Cerebellar cortex (tissue), 1 donor: ENCODE results near the gene TBC1D5.
"Not testable (repeated sequence)": the region's sequence is repeated elsewhere in the genome, so short reads cannot be mapped to it uniquely, and the experiment has no call there.

ENCODE experiments used
- DNase-seq: peaks from one replicate; pipeline ENCODE4 v3.0.0-alpha.2; 2015; ENCODE audit warnings: low spot score

Gene TBC1D5

GRCh38 chr3:17133632-17134545 lies 608.5 kb downstream of the TBC1D5 start:
- DNase-seq, result no peak

- no peak for DNase-seq
Observed at GRCh38 chr3:17132286-17133115, 609.9 kb downstream of the TBC1D5 start.

GRCh38 chr3:17130956-17131355 lies 611.5 kb downstream of the TBC1D5 start:
- no peak for DNase-seq

GRCh38 chr3:17129556-17129955 lies 612.9 kb downstream of the TBC1D5 start:
- DNase-seq, result no peak

GRCh38 chr3:17128671-17129070 lies 613.8 kb downstream of the TBC1D5 start:
- not testable (repeated sequence) for DNase-seq

- DNase-seq, result peak; percentile 52
Observed at GRCh38 chr3:17125738-17126442, 616.5 kb downstream of the TBC1D5 start.

- DNase-seq, result no peak
Observed at GRCh38 chr3:17122758-17123157, 619.7 kb downstream of the TBC1D5 start.

GRCh38 chr3:17121336-17121735 lies 621.1 kb downstream of the TBC1D5 start:
- DNase-seq, result no peak

DNA sequence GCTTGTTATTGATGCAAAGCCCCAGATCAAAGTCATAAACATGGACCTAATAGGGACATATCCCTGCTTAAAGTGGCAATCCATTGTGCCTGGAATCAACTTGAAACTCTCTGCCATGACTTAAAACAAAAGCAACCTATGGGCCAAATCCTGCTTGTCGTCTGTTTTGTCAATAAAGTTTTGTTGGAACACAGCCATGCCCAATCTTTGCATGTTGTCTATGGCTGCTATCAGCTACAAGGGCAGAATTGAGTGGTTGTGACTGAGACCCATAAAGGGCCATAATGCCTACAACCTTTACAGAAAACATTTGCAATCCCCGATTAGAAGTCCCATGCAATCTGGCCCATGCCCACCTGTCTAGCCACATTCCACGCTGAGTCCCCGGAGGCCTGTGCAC lies 622.3 kb downstream of the TBC1D5 start:
- DNase-seq, result no peak

DNA sequence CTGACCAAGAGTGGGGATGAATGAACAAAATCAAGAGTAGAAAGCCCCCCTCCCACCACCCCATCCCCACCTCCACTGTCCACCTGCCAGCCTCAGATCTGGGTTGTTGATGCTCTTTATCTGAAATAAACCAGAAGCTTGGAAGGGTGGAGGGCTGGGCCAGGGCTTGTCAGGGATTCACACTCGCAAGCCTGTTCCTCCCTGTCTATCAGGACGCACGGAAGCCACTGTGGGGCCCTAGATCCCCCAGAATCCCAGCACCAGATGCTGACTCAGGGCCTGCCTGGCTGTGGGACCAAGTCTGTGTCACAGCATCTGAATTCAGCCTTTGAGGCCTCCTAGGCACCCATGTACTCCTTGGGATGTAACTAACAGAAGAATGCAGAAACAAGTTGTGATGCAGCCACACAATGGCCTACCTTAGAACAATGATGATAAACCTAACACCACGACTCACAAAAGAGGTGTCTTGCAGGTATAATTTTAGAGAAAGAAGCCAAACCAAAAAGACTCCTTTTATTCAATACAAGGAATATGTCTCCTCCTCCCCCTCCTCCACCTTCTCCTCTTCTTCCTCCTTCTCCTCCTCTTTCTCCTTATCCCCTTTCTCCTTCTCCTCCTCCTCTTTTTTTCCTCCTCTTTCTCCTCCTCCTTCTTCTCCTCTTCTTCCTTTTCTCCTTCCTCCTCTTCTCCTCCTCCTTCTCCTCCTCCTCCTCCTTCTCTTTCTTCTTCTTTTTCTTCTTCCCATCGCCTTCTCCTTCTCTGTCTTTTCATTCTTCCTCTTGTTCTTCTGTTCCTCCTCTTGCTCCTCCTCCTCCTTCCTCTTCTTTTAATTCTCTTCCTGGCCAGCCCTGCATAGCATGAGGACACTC lies 623.0 kb downstream of the TBC1D5 start:
- no peak for DNase-seq

DNA sequence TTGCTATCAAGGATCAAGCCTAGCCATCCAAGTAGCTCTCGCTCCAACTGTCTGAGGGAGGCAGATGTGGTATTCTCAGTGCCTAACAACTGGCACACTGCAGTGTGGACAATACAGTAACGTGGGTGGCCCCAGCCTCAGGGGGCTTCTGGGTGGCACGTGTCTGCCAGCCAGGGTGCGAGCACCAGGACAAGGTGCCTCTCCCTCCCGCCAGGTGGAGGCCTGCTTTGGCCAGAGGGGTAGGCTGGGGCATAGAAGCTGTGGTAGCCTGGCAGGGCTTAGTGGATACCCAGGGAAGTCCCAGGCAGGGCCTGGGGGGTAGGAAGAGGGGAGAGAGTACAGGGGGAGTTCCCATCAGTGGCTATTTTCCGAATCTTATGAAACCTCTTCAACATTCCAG lies 623.7 kb downstream of the TBC1D5 start:
- DNase-seq, result no peak

DNA sequence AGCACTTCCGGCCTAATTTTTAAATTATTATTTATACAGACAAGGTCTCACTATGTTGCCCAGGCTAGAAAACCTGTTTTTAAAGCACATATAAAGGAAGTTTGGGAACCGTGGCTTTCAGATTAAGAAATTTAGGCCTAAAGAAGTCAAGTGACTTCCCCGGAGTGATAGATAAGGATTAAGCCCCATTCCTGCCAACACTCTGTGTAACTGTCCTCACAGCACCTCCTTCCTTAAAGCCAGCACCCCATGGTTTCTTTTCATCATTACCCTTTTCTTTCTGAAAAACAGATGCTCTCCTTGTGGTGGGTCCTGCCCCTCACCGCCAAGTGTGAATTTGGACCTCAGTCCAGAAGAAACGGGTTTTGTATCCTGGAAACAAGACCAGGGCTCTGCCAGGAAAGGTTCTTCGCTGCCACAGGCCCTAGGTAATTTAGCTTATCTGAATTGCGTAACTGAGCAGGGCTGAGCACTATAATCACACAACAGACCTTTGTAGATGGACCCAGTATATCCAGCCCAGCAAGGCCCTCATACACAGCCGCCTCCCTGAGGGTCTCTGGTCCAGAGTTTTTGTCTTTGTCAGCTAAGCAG lies 626.3 kb downstream of the TBC1D5 start:
- peak; percentile 81 for DNase-seq

- DNase-seq, result no peak
Observed at GRCh38 chr3:17115186-17115585, 627.2 kb downstream of the TBC1D5 start.

- DNase-seq, result no peak
Observed at GRCh38 chr3:17111586-17111985, 630.8 kb downstream of the TBC1D5 start.

DNA sequence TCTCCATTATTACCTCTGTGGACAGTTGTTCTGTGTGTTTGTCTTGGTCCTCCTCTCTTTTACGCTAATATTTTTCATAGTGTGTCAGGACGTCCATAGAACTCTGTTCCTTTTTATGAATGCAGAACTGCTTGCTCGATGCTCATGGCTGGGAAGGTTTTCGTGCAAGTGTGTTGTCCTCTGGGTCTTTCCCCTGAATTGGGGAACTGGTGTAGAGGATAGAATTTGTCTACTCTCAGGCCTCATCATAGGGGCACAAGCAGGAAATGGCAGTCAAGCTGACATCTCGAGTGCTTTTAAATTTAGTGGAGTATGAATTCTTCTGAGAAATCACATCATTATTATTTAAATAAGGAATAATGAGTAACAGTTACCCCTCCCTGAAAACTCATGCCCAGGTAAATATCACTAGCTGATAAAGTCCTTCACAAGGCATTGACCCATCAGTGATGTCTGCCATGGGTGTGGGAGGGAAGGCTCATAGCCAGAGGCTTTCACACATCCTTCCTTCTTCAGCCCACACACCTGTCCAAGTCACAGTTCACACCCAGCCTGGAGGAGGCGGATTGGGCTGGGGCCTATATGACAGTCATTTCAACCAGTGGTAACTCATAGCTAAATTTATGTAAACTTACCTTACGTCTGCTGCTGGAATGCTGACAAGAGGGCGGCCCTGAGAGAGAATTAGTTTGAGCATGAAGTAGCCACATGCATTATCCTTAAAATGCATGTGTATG lies 631.6 kb downstream of the TBC1D5 start:
- no peak for DNase-seq
